NCI-H2227 (cell line): ENCODE data around the gene TSNAX.
A peak's percentile ranks its signal among the peaks of the same experiment; 100 is the strongest.
"Not testable (repeated sequence)": the region's sequence is repeated elsewhere in the genome, so short reads cannot be mapped to it uniquely, and the experiment has no call there.

ENCODE experiments used
- DNase-seq: peaks from one replicate; lab custom pipeline; 2025; ENCODE audit not compliant: unreplicated experiment; lab: John Stamatoyannopoulos, UW

The TSNAX gene

GRCh38 chr1:231561647-231562383 is 33.3 kb downstream of the TSNAX start:
- no peak for DNase-seq

GRCh38 chr1:231563247-231563646 is 34.8 kb downstream of the TSNAX start:
- DNase-seq = no peak

- no peak for DNase-seq
These were observed 35.9 kb downstream of the TSNAX start for GRCh38 chr1:231564373-231564772.

- DNase-seq = no peak
These were observed 38.0 kb downstream of the TSNAX start for GRCh38 chr1:231566496-231566895.

- DNase-seq = not testable (repeated sequence)
These were observed 41.8 kb downstream of the TSNAX start for GRCh38 chr1:231570262-231570661.

- DNase-seq = no peak
These were observed 43.4 kb downstream of the TSNAX start for GRCh38 chr1:231571904-231572303.

- DNase-seq = no peak
These were observed 47.0 kb downstream of the TSNAX start for GRCh38 chr1:231575472-231575871.

- no peak for DNase-seq
These were observed 48.6 kb downstream of the TSNAX start for GRCh38 chr1:231576804-231577718.

- no peak for DNase-seq
These were observed 52.4 kb downstream of the TSNAX start for GRCh38 chr1:231580874-231581273.

GRCh38 chr1:231581859-231582258 is 53.4 kb downstream of the TSNAX start:
- DNase-seq = no peak

GRCh38 chr1:231583376-231583775 is 54.9 kb downstream of the TSNAX start:
- no peak for DNase-seq

GRCh38 chr1:231584117-231584516 is 55.6 kb downstream of the TSNAX start:
- peak; percentile 18 for DNase-seq

GRCh38 chr1:231584921-231585320 is 56.5 kb downstream of the TSNAX start:
- no peak for DNase-seq

GRCh38 chr1:231590453-231591198 is 62.2 kb downstream of the TSNAX start:
- DNase-seq = peak; percentile 23

GRCh38 chr1:231591466-231591865 is 63.0 kb downstream of the TSNAX start:
- no peak for DNase-seq

GRCh38 chr1:231592809-231593208 is 64.3 kb downstream of the TSNAX start:
- no peak for DNase-seq

GRCh38 chr1:231593264-231593663 is 64.8 kb downstream of the TSNAX start:
- DNase-seq = not testable (repeated sequence)

- no peak for DNase-seq
These were observed 65.7 kb downstream of the TSNAX start for GRCh38 chr1:231594123-231594522.

- no peak for DNase-seq
These were observed 66.3 kb downstream of the TSNAX start for GRCh38 chr1:231594749-231595148.

GRCh38 chr1:231596337-231596791 is 67.9 kb downstream of the TSNAX start:
- DNase-seq = no peak

GRCh38 chr1:231597971-231598370 is 69.5 kb downstream of the TSNAX start:
- no peak for DNase-seq
